Right ventricle myocardium superior (tissue), 1 donor: ENCODE measurements around the gene PLA2G15. TPM values are rescaled to one million over a fixed set of nuclear protein-coding genes. Genes with fewer than 3 reads are reported as not detected.

Source experiments
- ATAC-seq: fragments of 200-7000 bp; cut with Tn5 transposase; one replicate; pipeline ENCODE4 v1.9.1; 2020; ENCODE audit warnings: mild to moderate bottlenecking; ENCODE audit not compliant: poor library complexity
- DNase-seq: peaks from one replicate; pipeline ENCODE4 v3.0.0-alpha.2; 2020
- intact Hi-C: fragments of 100-400 bp; cut with DNase I; formaldehyde crosslinking; loops from one replicate; pipeline ENCODE4 v1.11.2; 2022
- long read RNA-seq: library from polyadenylated mRNA; unstranded; transcript quantifications from one replicate; pipeline ENCODE4 v2.0.0, GENCODE V29; 2021
- total RNA-seq: library from RNA; stranded (reverse); fragmentation: NEBNext Ultra II Directional; extraction: Animal tissue kit (Norgen Biotek cat#: 25700); gene quantifications from one replicate; pipeline ENCODE4 v1.2.1, GENCODE V29; 2021
- donor health status: DM: no; HTN: yes; CAD: no; lungs with severe emphysema.

Gene PLA2G15, protein sequence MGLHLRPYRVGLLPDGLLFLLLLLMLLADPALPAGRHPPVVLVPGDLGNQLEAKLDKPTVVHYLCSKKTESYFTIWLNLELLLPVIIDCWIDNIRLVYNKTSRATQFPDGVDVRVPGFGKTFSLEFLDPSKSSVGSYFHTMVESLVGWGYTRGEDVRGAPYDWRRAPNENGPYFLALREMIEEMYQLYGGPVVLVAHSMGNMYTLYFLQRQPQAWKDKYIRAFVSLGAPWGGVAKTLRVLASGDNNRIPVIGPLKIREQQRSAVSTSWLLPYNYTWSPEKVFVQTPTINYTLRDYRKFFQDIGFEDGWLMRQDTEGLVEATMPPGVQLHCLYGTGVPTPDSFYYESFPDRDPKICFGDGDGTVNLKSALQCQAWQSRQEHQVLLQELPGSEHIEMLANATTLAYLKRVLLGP
- 38.1 TPM for total RNA-seq
- long read RNA-seq, transcript PLA2G15-201 (6 exons, 2,727 nt), result major isoform, 208 of 260 reads
- long read RNA-seq, transcript PLA2G15-209 (6 exons, 1,203 nt), result minor isoform, 14 of 260 reads
- long read RNA-seq, transcript PLA2G15-207 (2 exons, 3,121 nt), result minor isoform, 8 of 260 reads
- long read RNA-seq, partial matches to known transcripts, result 2 of 260 reads
- long read RNA-seq, other reads (novel, unspliced or antisense), result 27 of 260 reads

DNA sequence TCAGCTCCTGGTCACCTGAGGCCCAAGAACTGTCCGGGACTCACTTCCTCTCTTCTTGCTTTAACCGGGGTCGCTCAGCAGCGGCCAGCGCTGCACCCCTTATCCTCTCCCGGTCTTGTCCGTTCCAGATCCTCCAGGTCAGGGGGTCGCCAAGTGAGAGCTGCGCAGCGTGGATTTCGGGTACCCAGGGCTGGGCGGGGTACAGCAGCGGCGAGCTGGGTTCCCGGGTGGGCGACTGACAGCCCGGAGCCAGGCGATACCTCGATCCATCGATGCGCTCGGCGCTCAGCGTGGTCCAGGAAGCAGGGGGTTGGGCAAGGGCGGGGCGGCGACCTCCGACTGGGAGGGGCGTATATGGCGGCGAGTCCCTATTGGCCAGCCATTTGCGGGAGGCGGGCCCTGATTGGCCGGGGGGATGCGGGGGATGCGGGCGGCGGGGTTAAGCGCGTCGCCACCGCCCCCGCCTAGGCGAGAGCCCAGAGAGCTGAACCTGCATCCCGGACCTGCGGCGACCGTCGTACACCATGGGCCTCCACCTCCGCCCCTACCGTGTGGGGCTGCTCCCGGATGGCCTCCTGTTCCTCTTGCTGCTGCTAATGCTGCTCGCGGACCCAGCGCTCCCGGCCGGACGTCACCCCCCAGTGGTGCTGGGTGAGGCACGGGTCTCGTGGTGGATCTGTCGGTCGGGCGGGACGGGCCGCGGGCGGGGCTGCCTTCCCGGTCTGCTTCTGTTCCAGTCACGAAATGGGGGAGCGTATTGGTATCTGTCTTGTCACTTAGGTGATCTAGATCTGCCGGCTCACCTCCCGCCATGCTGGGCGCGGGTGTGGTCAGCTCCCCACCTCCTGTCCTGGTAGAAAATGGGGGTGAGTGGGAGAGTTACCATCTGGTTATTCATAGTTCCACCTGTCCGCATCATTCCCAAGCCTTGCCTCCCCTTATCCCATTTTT is at the start of gene PLA2G15:
TSS of gene PLA2G15 (plus strand) at position 471 of the 951 bp plus-strand sequence. CDS start at position 525, 54 bp downstream.
- intact Hi-C loops, result no loop called here
- DNase-seq, result peak; percentile 98
- peak; percentile 96 for ATAC-seq

DNA sequence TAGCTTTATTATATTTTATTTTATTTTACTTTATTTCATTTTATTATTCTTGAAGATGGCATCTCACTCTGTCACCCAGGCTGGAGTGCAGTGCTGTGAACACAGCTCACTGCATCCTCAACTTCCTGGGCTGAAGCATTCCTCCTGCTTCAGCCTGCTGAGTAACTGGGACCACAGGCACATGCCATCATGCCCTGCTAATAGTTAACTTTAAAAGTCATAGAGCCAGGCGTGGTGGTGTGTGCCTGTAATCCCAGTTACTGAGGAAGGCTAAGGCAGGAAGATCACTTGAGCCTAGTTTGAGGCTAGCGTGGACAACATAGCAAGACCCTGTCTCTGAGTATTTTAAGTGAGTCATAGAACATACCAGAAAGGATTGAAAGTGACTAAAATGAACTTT is 47.9 kb upstream of the PLA2G15 start:
- intact Hi-C loops, result no loop called here
- no peak for DNase-seq
- ATAC-seq, result no peak

DNA sequence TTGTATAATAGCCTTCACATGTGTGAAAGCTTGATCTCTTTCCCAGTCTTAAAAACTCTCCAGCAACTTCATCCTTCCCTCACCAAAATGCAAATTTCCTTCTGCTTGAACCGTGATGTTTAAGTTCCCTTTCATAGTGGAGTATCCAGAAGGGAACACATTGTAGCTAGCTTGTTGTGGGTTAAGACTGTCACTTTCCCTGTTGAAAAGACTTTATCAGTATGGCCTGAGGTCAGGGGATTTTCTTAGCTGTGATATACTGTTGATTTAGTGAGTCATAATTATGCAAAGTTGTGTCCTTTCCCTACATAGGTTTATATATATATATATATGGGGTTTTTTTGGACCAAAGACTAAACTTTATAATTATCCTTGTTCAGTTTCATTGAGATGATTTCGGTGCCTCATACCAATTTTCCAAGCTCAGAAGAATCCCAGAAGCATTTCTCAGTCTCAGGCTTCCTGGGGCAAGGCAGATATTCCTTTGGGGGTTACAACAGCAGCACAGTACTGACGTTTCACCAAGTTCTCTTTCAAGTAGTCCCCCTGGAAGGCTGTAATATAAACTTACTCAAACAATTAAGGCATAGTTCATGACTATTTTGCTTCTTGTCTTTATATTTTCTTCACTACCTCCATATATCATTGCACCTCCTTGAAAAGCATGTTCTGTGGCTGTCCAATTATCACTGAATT is 44.9 kb upstream of the PLA2G15 start:
- no peak for ATAC-seq
- intact Hi-C loops, result no loop called here
- no peak for DNase-seq

DNA sequence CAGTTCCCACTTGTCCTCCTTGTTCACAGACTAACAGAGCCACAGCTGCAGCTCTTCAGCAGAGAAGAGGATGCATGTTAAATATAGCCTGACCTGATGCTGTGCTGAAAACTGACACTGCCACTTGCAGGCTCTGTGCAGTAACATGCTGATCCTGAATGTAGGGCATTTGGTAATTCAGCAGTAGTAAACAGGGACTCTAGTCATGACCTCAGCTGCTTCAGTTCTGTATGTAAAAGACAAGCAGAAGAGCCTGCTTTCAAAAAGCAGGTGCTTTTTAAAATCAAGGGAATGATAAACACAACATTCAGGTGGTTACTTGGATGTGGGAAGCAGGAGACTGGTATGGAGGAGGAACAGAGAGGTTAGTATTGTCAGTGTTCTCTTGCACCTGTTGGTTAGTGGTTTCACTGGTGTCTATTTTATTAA is 43.1 kb upstream of the PLA2G15 start:
- intact Hi-C loops, result no loop called here
- DNase-seq (no peak), ATAC-seq (peak; percentile 91)

DNA sequence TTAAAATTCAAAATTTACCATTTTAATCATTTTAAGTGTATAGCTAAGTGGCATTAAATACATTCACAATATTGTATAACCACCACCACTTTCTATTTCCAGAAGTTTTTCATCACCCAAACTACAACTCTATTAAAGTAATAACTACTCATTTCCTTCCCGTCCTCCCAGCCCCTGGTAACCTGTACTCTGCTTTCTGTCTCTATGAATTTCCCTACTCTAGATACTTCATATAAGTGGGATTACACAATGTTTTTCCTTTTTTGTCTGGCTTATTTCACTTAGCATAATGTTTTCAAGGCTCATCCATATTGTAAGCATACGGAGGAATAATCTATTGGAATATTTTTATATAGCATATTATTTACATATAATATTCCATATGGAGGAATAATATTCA is 38.9 kb upstream of the PLA2G15 start:
- intact Hi-C loops, result no loop called here
- DNase-seq, result no peak

DNA sequence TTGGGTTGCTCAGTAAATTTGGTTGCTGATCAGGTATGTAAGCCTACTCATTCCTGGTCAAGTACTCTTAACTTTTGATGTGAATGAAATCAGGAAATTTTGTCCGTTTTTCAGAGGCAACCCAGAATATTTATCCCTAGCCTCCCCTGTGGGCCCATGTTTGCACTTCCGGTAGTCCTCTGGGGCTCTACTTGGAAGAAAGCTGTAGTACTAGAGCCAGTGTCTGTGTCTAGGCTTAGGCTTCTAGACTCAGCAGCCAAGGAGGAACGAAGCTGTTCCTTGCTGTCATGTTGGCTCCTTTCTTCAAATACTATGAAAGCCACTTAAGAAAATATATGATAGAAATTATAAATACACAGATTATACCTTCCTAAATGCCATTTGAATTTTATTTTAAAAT is 30.4 kb upstream of the PLA2G15 start:
- intact Hi-C loops, result no loop called here
- DNase-seq (no peak), ATAC-seq (peak; percentile 75)

More for the DNA sequence above, 38.9 kb upstream of the PLA2G15 start:
- ATAC-seq, result no peak

DNA sequence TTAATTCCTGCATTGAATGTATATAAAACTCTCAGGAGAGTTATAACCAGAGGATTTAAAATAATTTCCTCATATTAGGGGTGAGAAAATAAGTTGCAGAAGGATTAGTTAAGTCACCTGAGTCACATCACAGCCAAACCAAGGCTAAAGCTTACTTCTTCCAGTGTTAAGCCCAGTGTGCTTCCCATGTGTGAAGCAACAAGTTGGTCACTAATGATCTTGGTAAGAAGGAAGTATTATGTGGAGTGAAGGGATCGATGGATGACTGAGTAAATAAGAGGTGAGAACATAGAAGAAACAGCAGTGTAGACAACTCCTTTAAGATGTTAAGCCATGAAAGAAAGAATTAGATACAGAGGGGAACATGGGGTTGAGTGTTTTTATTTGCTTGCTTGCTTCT is 29.9 kb upstream of the PLA2G15 start:
- intact Hi-C loops, result no loop called here
- ATAC-seq, result no peak

DNA sequence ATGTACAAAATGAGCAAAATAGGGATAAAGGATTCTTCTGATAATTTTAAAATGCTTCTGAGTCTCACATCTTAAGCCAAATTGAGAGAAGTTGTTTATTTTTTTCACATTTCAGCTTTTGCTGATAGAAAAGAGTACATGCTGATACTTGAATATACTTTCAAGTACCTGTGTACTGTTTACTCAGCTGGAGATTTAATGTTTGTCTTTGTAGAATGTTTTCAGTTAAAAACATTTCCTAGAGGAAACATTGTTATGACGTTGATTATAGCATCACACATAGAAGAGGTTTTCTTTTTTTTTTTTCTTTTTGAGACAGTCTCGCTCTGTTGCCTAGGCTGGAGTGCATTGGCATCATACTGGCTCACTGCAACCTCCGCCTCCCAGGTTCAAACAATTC is 28.9 kb upstream of the PLA2G15 start:
- no peak for DNase-seq
- ATAC-seq, result no peak
- intact Hi-C loops, result no loop called here

More for the DNA sequence above, 29.9 kb upstream of the PLA2G15 start:
- no peak for DNase-seq

DNA sequence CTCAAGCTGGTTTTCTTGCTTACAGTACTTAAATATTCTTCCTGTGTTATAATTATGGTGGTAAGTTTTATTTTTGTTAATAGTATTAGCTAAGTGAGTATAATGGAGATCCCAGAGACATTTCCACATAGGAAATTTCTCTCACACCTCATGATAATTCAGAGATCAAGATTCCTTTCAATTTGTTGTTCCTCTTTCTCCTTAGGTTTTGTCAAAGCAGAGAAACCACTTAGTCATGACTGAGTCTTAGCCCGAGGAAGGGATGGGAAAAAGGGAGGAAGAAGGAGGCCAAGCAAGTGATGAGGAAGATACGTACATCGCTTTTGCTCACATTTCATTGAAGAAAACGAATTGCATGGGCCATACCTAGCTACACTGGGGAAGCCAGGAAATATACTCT is 27.7 kb upstream of the PLA2G15 start:
- intact Hi-C loops, result no loop called here
- no peak for DNase-seq
- no peak for ATAC-seq

DNA sequence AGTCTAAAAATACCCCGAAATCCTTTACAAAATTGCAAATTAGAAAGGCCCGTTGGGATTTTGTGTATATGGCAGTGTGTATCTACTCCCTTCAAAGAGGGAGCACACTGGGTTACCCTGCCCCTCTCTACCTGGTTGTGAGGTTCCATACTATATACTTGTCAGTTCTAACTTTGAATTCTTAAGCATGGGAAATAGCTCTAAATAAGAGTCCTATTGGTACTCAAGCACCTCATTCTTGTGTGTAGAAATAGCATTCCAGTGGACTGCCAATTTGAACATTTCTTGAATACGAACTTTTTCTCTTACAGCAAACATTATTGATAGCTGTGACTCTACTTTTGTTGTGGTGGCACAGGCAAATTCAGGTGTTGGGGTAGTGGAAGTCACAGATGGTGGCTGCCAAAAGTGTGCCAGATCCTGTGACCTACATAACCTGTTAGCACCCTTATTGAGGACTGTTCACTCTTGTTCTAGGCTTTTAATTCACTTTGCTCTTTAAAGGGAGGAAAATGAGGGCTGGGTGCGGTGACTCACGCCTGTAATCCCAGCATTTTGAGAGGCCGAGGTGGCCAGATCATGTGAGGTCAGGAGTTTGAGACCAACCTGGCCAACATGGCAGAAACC is 25.3 kb upstream of the PLA2G15 start:
- DNase-seq, result no peak
- intact Hi-C loops, result loop anchor here (10.0 kb wide), 1 partner anchor 395 kb away; no protein-coding TSS in a partner anchor
- ATAC-seq, result no peak

DNA sequence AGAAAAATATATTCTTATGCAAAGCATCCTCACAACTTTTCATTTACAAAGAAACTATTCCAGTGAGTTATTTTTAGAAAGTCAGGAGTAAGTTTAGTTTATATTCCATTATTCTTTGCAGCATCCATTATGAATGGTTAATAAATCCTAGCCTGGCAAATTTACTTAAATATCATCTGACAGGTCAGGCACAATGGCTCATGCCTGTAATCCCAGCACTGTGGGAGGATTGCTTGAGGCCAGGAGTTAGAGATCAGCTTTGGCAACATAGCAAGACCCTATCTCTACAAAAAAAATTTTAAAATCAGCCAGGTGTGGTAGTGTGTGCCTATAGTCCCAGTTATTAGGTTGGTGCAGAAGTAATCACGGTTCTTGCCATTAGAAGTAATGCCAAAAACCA is 22.1 kb upstream of the PLA2G15 start:
- no peak for ATAC-seq
- no peak for DNase-seq
- intact Hi-C loops, result loop anchor here (10.0 kb wide), 1 partner anchor 398 kb away; no protein-coding TSS in a partner anchor

DNA sequence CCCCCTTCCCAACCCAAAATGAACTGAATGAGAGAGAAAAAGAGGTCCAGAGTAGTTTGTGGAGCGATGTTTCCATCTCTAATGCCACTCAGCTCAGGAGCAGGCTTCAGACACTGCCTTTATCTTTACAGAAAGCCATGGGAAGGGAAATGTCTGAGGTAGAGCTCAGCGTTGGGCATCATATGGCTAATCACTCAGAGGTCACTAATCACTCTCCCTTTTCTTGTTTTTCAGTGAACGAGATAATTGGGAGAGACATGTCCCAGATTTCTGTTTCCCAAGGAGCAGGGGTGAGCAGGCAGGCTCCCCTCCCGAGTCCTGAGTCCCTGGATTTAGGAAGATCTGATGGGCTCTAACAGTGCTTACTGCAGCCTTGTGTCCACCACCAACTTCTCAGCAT is 19.1 kb upstream of the PLA2G15 start:
- DNase-seq, result no peak
- intact Hi-C loops, result loop anchor here (5.0 to 10.0 kb wide), 2 partner anchors 139 to 401 kb away; partner anchors contain the start of gene NFATC3
- ATAC-seq, result no peak

DNA sequence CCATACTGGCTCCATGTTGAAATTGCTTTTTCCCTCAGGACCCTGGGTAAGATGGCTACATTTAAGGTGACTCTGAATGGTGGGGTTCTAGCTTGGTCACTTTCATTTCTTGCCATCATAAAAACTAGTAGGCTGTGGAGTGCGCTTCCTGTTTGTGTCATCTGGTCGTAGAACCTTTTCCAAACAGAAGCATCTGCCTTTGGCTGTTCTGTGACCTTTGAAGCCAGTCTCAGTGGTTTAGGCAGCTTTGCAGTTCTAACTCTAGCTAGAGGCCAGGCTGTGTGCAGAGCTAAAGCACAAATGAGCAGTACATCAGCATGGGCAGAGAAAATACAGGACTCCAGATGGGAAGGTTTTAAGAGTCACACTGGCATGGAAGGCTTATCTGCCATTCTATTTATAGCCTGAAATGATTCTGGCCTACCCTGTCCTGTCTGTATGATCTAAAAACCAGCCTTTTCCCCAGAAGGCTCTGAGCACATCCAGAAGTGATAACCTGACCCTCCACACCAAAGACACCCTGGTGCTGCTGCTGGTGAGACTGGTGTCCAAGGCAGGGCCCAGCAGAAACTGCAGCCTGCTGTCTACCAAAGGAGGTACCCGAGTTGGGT is 17.9 kb upstream of the PLA2G15 start:
- intact Hi-C loops, result loop anchor here (5.0 to 10.0 kb wide), 2 partner anchors 140 to 402 kb away; partner anchors contain the start of gene NFATC3
- no peak for DNase-seq
- ATAC-seq, result no peak

DNA sequence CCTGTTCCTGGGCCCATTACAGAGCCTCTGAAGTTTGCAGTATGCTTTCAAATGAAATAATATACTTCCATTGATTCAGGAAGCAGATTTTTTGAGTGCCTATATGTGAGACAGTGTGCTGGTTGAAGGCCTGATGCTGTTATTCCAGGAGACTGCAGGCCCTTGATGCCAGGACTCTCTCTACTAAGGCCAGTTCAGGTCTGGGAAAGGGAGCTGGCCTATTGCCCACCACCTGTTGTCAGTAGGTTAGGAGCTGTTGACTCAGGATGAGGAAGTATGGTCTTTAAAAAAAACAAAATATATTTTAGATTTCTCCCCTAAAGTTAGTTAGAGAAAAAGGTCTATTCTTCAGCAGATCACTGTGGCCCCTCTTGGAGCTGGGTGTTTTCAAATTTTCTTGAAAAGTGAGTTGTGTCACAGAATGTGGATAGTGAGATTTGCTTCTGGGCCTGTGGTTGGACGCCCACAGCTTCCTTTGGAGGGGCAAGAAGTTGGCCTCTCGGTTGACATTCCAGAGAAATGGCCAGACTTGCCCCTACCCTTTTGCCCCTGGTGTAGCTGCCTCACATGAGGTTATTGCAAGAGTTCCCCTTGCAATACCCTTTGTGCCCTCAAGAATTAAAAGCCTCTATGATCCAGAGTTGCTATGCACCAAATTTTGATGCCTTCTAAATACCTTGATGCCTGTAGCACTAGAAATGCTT is 17.2 kb upstream of the PLA2G15 start:
- ATAC-seq (no peak), DNase-seq (no peak)
- intact Hi-C loops, result loop anchor here (5.0 to 10.0 kb wide), 2 partner anchors 141 to 403 kb away; partner anchors contain the start of gene NFATC3

DNA sequence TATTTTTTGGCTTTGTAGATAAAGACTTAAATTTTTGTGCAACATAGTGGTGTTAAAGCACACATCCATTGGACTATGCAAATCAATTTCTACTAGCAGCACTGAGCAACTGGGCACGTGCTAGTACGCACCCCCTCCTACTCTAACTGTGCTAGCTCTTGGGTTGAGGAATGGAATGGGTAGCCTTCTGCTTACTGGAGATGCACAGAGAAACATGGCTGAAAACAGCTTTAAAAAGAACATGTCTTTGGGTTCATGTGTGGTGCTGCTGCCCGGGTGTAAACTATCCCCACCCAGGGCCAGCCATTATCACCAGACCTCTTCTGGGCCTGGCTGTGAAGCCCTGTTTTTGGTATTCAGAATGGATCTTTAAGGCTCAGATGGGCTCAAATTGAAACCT is 16.5 kb upstream of the PLA2G15 start:
- ATAC-seq (no peak), DNase-seq (no peak)
- intact Hi-C loops, result loop anchor here (5.0 to 10.0 kb wide), 2 partner anchors 141 to 404 kb away; partner anchors contain the start of gene NFATC3

DNA sequence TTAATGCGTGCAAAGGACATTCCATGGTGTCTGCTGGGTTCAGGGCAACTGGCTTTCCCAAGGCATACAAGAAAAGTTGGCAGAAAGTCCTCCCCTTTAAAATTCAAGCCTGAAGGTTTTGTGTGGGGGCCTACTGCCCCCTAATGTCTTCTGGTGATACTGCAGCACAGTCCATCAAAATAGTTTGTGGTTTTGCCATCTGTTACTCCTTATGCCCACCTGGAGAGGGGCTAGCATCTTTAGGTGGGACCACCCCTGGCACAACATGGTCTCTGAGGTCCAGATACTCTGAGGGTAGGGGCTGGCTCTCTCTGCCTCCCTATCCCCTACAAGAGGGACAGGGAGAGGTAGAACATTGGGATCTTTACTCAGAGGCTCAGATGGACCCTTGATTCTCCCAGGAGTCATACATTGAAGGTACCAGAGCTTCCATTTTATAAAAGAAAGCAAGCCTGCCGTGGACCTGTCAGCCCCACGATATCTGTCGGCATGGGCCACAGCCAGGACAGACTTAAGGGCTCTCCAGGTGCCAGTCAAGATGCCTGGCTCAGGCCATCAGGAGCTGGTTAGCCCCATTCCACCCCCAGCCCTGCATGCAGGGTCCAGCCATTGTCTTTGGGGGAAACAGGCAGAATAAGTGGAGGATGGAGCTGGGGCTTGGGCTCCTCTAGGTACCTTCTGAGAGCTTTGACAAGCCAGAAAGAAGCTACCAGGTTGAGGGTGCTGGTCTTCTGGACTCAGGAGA is 15.6 kb upstream of the PLA2G15 start:
- intact Hi-C loops, result loop anchor here (5.0 to 10.0 kb wide), 2 partner anchors 142 to 405 kb away; partner anchors contain the start of gene NFATC3
- peak; percentile 56 for ATAC-seq
- no peak for DNase-seq
